Skeletal muscle tissue (tissue), 4 donors: Measurements from ENCODE around the gene TUBA1B. TPM values are rescaled to one million over a fixed set of nuclear protein-coding genes. Genes with fewer than 3 reads are reported as not detected.
"Not testable (repeated sequence)": the region's sequence is repeated elsewhere in the genome, so short reads cannot be mapped to it uniquely, and the experiment has no call there.

ENCODE experiments used
- H3K27ac ChIP-seq: one replicate; pipeline ENCODE4 v1.7.0; 2013; ENCODE audit warnings: mild to moderate bottlenecking, low read depth, low read length, inconsistent platforms
- H3K27me3 ChIP-seq, 3 donors: one replicate each; pipeline ENCODE4 v1.7.0; 2013; ENCODE audit warnings: low read length in 3 of 3; ENCODE audit not compliant: control insufficient read depth in 3 of 3, insufficient read depth in 3 of 3
- H3K36me3 ChIP-seq, 3 donors: one replicate each; pipeline ENCODE4 v1.7.0; 2013; ENCODE audit warnings: low read length in 3 of 3; ENCODE audit not compliant: control insufficient read depth in 3 of 3, insufficient read depth in 3 of 3
- H3K4me1 ChIP-seq, 3 donors: one replicate each; pipeline ENCODE4 v1.7.0; 2013; ENCODE audit warnings: low read length in 3 of 3, mild to moderate bottlenecking in 3 of 3; ENCODE audit not compliant: control insufficient read depth in 3 of 3, insufficient read depth in 3 of 3
- H3K4me3 ChIP-seq, 3 donors: one replicate each; pipeline ENCODE4 v1.7.0; 2013; ENCODE audit warnings: low read length in 3 of 3
- H3K9ac ChIP-seq, 3 donors: one replicate each; pipeline ENCODE4 v1.7.0; 2013; ENCODE audit warnings: low read length in 3 of 3, mild to moderate bottlenecking in 3 of 3, moderate library complexity in 2 of 3, low read depth in 1 of 3
- H3K9me3 ChIP-seq, 3 donors: one replicate each; pipeline ENCODE4 v1.7.0; 2013; ENCODE audit warnings: low read length in 3 of 3; ENCODE audit not compliant: control insufficient read depth in 3 of 3
- total RNA-seq: library from RNA; depleted of rRNA; stranded (reverse); fragments of >200 nt; gene quantifications from one replicate; pipeline ENCODE4 v1.2.3, GENCODE V29; 2014
- donor health status: Osteomylitis.

Gene TUBA1B
- total RNA-seq, 1 donor from 2014 or later, result 674 TPM

DNA sequence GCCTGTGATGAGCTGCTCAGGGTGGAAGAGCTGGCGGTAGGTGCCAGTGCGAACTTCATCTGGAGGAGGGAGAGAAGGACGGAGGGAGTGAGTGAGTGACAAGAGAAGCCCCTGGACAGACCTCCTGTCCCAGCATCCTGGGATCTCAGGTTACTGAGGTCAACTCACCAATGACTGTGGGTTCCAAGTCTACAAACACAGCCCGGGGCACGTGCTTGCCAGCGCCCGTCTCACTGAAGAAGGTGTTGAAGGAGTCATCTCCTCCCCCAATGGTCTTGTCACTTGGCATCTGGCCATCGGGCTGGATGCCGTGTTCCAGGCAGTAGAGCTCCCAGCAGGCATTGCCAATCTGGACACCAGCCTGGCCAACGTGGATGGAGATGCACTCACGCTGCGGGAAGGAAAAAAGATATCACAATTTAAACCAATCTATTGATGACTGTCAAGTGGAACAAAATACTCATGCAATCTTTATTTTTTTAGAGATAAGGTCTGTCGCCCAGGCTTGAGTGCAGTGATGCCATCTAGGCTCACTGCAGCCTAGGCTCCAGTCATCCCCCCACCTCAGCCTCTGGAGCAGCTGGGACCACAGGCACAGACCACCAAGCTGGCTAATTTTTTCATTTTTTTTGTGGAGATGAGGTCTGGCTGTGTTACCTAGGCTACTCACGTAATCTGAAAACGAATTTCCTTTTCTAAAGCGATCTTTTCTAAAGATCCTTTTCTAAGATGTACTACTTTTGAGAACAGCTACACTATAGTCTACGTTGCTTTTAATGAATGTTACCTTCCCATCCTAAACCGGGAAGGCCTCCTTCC, 1.7 kb downstream of the TUBA1B start:
- peaks cover 22 to 25% (median 23%) of the 10 kb centered on the region in 3 donors for H3K36me3 ChIP-seq
- H3K4me1 ChIP-seq, result peaks cover 24 to 32% (median 25%) of the 10 kb centered on the region in 3 donors
- no peaks in the 10 kb centered on the region for H3K27me3 ChIP-seq
- no peaks in the 10 kb centered on the region for H3K9me3 ChIP-seq
- peak overlapping the region; percentile 85 to 99 (median 94) for H3K4me3 ChIP-seq
- H3K27ac ChIP-seq, result peak overlapping the region; percentile 98
- H3K9ac ChIP-seq, result peak overlapping the region; percentile 57 to 99 (median 97)

DNA sequence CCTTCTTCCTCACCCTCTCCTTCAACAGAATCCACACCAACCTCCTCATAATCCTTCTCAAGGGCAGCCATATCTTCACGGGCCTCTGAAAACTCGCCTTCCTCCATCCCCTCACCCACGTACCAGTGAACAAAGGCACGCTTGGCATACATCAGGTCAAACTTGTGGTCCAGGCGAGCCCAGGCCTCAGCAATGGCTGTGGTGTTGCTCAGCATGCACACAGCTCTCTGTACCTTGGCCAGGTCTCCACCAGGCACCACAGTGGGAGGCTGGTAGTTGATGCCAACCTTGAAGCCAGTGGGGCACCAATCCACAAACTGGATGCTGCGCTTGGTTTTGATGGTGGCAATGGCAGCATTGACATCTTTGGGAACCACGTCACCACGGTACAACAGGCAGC, 3.2 kb downstream of the TUBA1B start:
- not testable (repeated sequence) for H3K9ac ChIP-seq, H3K9me3 ChIP-seq, H3K27me3 ChIP-seq, H3K27ac ChIP-seq, H3K4me3 ChIP-seq
- peaks cover 24 to 25% (median 25%) of the 10 kb centered on the region in 3 donors for H3K4me1 ChIP-seq
- H3K36me3 ChIP-seq, result peaks cover 22 to 25% (median 23%) of the 10 kb centered on the region in 3 donors

DNA sequence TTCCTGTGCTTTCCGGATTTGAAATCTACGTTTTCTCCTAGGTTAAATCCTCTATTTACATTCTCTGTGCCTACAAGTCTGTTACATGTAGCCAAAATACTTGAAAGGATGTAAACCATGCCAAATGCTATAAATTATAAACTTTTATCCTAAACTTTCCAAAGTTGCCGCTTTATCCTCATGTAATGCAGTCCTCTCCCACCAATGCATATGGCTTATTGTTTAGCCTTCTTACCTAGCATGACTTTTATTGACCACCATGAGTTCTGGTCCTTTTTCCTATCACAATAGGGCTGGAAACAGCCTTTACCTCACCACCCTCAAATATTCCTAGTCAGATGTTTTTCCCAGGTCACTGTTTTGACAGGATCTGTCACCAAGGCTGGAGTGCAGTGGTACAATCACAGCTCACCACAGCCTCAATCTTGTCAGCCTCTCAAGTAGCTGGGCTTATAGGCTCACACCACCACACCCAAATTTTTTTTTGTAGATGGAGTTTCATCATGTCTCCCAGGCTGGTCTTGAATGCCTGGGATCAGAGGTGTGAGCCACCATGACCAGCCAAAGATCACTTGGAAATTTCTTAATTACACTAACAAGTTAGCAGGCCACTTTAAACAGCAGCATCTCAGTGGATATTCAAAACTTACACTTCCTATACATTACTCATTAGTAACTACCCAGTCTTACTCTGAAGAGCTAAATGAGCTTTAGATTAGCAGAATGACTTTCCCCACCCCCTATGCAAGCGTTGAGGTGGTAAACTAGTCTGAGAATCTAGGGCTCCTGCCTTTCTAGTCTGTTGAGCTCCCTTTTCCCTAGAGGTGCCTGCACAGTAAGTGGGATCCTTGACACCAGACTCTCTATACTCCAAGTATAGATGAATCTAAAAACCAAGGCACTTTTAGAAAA, 4.1 kb downstream of the TUBA1B start:
- Histone ChIP-seq H3K4me1 (peaks cover 19 to 22% (median 21%) of the 10 kb centered on the region in 3 donors), H3K36me3 (peaks cover 22 to 25% (median 23%) of the 10 kb centered on the region in 3 donors), H3K9me3 (no peaks in the 10 kb centered on the region), H3K9ac (no peak overlapping the region), H3K4me3 (no peak overlapping the region), H3K27me3 (no peaks in the 10 kb centered on the region), H3K27ac (no peak overlapping the region)

DNA sequence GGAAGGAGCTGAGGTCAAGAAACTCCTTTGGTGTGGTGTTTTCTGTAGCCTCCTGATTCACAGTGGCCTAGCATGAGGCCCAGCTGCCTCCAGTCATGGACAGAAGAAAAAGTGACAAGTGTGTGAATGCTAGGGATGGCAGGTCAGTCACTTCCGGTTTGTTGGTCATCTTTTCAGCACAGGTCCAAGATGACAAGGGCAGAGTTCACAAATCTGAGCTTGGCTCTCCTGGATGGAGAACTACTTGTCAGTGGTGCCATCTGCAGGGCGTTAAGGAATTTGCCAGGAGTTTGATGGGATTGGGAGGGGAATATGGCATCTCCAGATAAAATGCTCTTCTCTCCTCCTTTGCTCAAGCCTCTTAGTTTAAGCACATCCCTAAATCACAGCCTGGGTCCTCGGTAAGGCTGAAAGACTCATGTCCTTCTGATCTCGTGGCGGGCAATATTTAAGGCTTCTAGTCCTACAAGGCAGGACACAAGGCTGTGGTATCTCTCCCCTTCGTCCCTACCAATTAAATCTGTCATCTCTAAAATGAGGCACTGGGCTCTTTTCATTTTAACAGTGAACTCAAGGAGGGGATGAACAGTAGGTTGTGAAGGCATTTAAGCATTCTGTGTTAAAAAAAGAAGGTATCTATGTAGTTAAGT, 10.0 kb downstream of the TUBA1B start:
- no peaks in the 10 kb centered on the region for H3K36me3 ChIP-seq
- H3K4me1 ChIP-seq, result no peaks in the 10 kb centered on the region
- H3K9ac ChIP-seq, result no peak overlapping the region

DNA sequence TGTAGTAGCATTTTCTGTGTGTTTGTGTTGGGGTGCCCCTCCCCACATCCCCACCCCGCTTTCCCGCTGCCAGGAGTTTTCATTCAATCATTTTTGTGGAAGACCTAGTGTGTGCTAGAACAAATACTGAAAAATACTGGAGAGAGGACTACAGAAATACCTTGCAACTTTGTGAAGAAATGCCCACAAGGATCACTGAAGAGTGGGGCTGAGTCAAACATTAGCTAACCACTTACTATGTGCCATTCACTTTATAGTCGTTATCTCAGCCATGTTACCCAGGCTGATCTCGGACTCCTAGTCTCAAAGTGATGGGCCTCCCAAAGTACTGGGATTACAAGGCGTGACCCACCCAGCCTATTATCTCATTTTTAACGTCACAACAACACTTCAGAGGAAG, 20.0 kb downstream of the TUBA1B start:
- no peaks in the 10 kb centered on the region for H3K27me3 ChIP-seq
- no peaks in the 10 kb centered on the region for H3K9me3 ChIP-seq
- H3K9ac ChIP-seq, result peak overlapping the region; percentile 77 to 96 (median 89)
- peaks cover 7 to 10% (median 8%) of the 10 kb centered on the region in 3 donors for H3K36me3 ChIP-seq
- H3K27ac ChIP-seq, result peak overlapping the region; percentile 98
- peak overlapping the region; percentile 90 to 96 (median 91) for H3K4me3 ChIP-seq
- peaks cover 29 to 38% (median 29%) of the 10 kb centered on the region in 3 donors for H3K4me1 ChIP-seq

More for the DNA sequence above, 10.0 kb downstream of the TUBA1B start:
- H3K9me3 ChIP-seq, result no peaks in the 10 kb centered on the region
- no peaks in the 10 kb centered on the region for H3K27me3 ChIP-seq
- H3K4me3 ChIP-seq, result no peak overlapping the region
- no peak overlapping the region for H3K27ac ChIP-seq

DNA sequence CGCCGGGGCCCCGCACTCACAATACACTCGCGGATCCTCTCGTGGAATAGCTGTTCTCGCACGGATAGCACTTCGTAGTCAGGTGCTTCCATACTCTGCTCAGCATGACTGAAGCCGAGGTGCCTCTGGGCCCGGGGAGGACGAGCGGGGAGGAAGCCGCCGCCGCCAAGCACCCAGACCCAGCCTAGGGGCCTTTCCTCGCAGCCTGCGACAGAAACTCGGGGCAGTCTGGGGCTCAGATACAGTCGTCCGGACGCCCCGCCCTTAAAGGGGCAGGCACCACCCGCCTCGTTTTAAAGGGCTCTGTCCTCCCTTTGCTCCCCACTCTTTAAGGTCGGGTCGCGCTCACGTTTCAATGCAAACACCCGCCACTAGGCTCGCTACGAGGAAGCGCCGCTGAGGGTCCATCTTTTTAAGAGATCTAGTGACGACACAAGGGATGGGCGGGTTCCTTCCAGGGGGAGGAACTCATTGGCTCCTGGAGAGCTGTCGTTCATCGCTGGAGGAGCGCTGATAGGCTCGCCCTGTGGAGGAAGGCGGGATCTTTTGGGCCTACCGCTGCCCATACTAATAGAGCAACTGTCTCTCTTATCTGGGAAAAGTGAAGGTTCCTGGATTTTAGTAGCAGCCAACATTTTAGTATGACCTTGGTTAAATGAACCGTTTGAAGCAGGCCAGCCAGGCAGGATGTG, 20.6 kb downstream of the TUBA1B start, which contains the start of gene LMBR1L:
LMBR1L (minus strand) TSS at position 384 of the 692 bp plus-strand sequence; CDS start at position 92, 292 bp downstream.
- H3K27ac ChIP-seq, result peak within 1 kb of the TSS; percentile 98
- peaks cover 11 to 13% (median 12%) of the 10 kb centered on the region in 3 donors for H3K36me3 ChIP-seq
- peak within 1 kb of the TSS; percentile 90 to 96 (median 91) for H3K4me3 ChIP-seq
- H3K27me3 ChIP-seq, result no peaks in the 10 kb centered on the region
- H3K9me3 ChIP-seq, result no peaks in the 10 kb centered on the region
- peak within 1 kb of the TSS; percentile 89 to 96 (median 95) for H3K9ac ChIP-seq
- H3K4me1 ChIP-seq, result peaks cover 32 to 44% (median 34%) of the 10 kb centered on the region in 3 donors

- no peaks in the 10 kb centered on the region for H3K9me3 ChIP-seq
- H3K27me3 ChIP-seq, result no peaks in the 10 kb centered on the region
- H3K4me1 ChIP-seq, result peaks cover 38 to 51% (median 42%) of the 10 kb centered on the region in 3 donors
- H3K27ac ChIP-seq, result peak overlapping the region; percentile 98
- H3K4me3 ChIP-seq, result peak overlapping the region; percentile 90 to 96 (median 91)
- H3K36me3 ChIP-seq, result peaks cover 17 to 20% (median 17%) of the 10 kb centered on the region in 3 donors
- H3K9ac ChIP-seq, result peak overlapping the region; percentile 89 to 96 (median 95)
Measured at GRCh38 chr12:49109641-49110463, 21.3 kb downstream of the TUBA1B start.

DNA sequence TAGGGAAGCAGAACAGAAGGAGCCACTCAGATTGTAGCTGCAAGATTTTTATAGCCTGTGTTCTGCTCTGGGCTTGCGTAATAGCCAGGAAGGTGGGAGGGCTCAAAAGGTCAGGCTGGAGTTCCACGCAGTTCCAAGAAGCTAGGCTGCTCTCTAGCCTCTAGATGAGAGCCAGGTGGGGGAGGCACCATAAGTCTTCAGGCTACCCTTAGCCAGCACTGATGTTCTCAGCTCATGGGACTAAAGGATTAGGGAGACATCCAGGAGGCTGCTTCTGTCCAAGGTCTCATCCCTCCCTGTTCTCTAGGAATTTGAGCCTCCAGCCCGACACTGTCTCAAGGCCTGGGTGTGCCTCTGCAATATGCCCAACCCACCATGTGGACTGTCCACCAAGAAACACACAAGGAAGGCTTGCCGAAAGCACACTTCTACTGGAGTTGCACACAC, 22.2 kb downstream of the TUBA1B start:
- H3K4me1 ChIP-seq, result peaks cover 41 to 59% (median 51%) of the 10 kb centered on the region in 3 donors

More for the DNA sequence above, 22.2 kb downstream of the TUBA1B start:
- Histone ChIP-seq H3K4me3 (peak overlapping the region; percentile 90 to 96 (median 91)), H3K36me3 (peaks cover 25 to 28% (median 26%) of the 10 kb centered on the region in 3 donors), H3K27me3 (no peaks in the 10 kb centered on the region), H3K27ac (peak overlapping the region; percentile 98), H3K9me3 (no peaks in the 10 kb centered on the region), H3K9ac (peak overlapping the region; percentile 74 to 96 (median 80))
